ENCODE results near the gene SGK2. TPM values are rescaled to one million over a fixed set of nuclear protein-coding genes. Genes with fewer than 3 reads are reported as not detected.
"Not testable (repeated sequence)": the region's sequence is repeated elsewhere in the genome, so short reads cannot be mapped to it uniquely, and the experiment has no call there.

The SGK2 gene
- total RNA-seq, 1 donor from 2014 or later, result not detected

DNA sequence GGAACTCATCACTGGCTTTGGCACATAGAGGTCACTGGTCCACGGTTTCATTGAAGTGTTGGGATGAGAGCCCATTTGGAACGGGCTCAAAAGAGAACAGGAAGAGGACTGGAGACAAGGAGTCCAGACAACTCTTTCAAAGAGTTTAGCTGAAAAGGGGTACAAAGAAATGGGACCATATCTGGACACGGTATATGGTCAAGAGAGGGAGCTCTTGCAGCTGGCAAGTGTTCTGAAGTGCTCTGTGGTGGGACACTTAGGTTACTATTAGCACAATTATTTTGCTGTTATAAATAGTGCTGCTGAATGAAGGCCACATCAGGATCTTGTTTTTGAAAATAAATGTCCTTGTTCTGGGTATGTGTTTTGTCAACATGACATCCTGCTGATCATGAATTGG, 4.6 kb downstream of the SGK2 start:
- DNase-seq (ENCODE audit: low read depth in 2 of 2), result no peak

DNA sequence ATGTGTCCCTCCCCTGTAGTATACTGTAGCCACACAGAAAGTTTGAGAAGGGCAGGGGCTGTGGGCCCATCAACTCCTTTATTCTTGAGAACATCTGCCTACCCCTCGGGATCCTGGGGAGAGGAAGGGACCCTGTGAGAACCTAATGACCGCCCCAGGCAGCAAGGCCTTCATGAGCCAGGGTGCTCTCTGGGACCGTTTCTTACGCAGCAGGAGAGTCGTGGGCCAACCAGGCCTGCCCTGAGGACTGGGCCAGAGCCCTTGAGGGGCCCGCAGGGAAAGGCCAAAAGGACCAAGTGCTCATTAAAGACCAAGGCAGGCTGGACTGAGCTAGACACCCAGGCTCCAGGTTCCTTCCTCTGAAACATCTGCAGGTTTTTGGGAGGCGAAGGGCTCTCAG, 5.2 kb downstream of the SGK2 start:
- DNase-seq (ENCODE audit: low read depth in 2 of 2), result no peak

DNA sequence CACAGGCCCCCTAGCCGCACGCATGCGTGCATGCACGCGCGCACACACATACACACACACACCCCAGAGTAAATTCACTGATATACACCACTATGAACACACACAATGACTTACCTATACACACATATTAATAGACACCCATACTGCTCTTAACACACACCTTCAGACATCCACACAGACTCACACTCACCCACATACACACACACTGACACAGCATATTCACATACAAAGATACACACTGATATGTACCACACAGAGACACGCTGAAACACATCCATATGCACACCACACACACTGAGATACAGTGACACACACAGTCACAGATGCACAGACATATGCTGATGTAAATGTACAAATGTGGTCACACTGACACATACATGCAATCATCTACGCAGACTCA, 5.6 kb downstream of the SGK2 start:
- DNase-seq (ENCODE audit: low read depth in 2 of 2), result no peak

DNA sequence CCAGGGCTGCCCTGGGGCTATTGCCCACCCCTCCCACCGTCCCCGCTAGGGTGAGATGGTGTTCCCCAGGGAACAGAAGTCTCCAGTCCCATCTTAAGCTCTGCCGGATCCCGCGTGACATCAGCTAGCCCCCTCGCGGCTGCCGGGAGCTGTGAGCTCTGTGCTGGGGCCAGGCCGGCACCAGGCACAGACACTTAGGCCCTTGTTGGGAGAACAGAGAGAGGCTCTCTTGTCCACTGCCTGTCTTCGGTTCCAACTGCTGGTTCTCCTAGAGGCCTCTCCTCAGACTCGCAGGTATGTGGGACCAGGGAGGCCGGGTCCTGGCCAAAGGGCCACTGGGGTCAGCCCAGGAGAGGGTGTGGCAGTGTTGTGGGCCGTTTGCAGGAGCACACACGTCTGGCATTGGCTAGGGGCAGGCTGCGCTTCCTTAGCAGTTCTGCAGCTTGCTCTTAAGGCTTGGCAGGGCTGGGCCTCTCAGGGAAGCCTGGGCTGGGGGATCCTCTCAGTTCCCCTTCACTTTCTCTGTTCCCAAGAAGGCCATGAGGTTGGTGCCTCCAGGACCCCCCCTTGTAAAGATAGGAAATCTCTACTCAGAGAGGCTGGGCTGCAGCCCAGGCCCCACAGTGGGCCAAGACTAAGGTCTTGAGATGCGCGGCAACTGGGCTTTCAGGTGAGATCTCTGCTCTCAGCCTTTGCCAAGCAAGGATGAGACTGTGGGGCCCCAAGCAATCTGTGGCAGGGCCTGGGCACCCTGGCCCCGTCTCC, 6.3 kb downstream of the SGK2 start:
- DNase-seq (ENCODE audit: low read depth in 2 of 2), result no peak

DNA sequence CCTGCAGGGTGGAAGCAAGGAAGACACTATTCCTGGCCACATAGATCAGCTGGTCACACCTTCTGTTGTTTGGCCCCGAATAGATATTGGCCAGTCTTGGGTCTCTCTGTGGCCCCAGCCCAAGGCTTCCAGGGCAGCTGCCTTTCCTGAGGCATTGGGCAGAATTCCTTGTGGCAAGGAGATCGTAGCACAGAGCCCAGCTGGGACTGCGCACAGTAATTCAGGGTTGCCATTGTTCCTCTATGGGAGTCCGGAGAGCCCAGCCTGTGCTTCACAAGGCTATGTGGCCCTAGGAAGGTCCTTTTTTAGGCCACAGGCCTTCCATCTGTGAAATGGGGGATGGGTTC, 6.9 kb downstream of the SGK2 start:
- DNase-seq (ENCODE audit: low read depth in 2 of 2), result no peak

DNA sequence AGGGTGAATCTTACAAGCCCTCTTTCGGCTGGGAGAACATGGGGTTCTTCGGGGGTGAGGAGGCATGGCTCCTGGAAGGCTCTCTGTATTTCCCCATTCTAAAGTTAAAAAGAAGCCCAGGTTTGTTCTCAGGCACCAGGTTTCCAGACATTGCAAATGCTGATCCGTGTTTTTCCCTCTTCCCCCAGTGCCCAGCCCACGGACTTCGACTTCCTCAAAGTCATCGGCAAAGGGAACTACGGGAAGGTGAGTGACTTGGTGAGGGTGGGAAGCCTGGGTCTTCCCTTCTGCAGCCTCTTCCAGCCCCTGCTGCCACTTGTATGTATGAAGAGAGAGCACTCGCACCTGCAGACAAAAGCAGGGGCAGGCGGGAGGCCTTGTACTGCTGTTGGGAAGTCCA, 8.7 kb downstream of the SGK2 start:
- no peak for DNase-seq (ENCODE audit: low read depth in 2 of 2)

DNA sequence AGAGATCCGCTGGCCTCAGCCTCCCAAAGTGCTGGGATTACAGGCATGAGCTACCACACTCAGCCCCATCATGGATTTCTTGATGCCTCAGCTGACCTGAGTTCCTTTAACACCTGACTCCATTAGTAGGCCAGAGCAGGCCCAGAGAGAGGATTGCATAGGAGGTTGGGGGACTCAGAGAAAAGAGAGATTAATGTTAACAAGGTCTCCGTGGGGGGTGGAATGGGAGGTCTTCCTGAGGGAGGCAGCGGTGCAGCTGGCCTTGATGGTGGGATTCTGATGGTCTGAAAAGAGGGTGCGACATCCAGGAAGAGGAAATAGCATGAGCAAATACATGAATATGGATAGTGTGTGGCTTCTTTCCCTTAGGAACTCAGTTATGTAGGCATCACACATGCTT, 9.9 kb downstream of the SGK2 start:
- DNase-seq (ENCODE audit: low read depth in 2 of 2), result no peak

DNA sequence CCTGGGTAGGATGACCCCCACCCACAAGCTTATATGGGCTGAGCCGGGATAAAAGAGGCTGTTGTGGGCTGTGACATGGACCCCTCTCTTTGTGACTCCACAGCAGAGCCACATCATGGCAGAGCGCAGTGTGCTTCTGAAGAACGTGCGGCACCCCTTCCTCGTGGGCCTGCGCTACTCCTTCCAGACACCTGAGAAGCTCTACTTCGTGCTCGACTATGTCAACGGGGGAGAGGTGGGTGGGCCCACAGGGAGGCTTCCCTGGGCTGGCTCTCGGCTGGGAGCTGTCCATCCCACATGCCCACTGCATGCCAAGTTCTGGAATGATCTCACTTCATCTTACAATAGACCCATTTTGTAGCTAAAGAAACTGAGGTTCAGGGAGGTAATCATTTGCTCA, 10.5 kb downstream of the SGK2 start:
- DNase-seq (ENCODE audit: low read depth in 2 of 2), result no peak

DNA sequence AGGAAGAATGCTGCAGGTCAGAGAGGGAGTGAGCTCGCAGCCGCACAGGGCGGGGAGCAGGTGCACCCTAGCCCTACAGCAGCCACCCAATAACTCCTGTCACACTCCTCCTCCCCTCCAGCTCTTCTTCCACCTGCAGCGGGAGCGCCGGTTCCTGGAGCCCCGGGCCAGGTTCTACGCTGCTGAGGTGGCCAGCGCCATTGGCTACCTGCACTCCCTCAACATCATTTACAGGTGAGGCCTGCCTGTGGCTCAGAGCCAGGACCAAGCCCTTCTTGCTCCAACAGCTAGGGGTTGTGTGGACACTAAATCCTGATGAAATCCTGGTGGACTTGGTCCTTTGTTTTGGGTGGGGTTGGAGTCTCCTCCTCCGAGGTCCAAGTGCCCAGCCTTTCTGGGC, 11.7 kb downstream of the SGK2 start:
- no peak for DNase-seq (ENCODE audit: low read depth in 2 of 2)

DNA sequence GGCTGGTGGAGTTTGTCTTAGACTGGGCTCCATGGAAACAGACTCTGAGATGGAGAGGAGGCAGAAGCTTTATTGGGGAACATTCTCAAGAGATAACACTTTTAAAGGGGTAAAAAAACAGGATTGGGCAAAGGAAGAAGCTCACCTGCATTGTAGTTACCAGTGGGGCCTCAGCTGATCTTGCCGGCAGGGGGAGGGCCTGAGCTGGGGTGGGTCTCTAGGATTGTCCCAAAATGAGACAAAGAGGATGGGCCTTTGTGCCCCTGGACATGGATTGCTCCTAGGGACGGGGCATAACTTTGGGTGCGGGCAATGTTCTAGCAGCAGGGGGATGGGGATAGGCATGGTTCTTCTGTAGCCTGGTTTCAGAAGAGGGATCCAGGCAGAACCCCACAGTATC, 12.5 kb downstream of the SGK2 start:
- DNase-seq (ENCODE audit: low read depth in 2 of 2), result no peak

DNA sequence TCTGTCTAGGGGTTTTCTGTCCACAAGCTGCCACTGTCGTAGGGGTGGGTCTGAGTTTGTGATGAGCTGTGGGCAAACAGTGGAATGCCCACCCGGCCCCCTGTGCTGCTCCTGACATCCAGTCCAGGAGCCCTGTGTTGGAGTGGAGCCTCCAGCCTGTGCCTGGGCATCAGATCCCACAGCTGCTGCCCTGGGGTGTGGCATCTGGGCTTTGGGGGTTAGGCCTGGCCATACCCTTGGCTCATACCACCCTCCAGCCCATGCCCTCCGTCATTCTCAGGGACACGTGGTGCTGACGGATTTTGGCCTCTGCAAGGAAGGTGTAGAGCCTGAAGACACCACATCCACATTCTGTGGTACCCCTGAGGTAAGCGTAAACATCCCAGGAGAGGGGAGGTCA, 12.9 kb downstream of the SGK2 start:
- no peak for DNase-seq (ENCODE audit: low read depth in 2 of 2)

DNA sequence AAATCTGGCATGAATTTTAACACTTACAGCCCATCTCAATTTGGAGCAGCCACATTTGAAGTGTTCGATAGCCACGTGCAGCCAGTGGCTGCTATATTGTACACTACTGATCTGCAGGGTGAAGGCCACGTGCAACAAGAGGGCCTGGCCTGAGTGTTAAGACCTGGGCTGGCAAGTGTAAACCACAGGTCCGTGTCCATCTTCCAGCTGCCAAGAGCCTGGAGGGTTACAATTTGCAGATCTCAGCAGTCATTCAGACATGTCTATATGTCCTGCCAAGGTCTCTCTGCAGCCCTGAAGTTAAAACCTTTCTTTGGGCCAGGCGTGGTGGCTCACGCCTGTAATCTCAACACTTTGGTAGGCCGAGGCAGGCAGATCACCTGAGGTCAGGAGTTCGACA, 14.1 kb downstream of the SGK2 start:
- no peak for DNase-seq (ENCODE audit: low read depth in 2 of 2)

DNA sequence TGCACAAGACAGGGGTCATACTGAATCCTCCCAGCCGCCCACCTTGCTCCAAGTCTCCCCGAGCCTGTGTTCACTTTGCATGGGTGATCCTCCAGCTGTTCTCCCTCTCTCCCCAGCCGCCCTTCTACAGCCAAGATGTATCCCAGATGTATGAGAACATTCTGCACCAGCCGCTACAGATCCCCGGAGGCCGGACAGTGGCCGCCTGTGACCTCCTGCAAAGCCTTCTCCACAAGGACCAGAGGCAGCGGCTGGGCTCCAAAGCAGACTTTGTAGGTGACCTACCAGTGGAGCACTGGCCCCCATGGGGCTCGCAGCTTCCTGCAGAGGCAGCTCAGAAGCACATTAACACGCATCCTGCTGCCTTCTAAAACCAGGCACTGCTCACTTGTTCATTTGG, 17.3 kb downstream of the SGK2 start:
- no peak for DNase-seq (ENCODE audit: low read depth in 2 of 2)

DNA sequence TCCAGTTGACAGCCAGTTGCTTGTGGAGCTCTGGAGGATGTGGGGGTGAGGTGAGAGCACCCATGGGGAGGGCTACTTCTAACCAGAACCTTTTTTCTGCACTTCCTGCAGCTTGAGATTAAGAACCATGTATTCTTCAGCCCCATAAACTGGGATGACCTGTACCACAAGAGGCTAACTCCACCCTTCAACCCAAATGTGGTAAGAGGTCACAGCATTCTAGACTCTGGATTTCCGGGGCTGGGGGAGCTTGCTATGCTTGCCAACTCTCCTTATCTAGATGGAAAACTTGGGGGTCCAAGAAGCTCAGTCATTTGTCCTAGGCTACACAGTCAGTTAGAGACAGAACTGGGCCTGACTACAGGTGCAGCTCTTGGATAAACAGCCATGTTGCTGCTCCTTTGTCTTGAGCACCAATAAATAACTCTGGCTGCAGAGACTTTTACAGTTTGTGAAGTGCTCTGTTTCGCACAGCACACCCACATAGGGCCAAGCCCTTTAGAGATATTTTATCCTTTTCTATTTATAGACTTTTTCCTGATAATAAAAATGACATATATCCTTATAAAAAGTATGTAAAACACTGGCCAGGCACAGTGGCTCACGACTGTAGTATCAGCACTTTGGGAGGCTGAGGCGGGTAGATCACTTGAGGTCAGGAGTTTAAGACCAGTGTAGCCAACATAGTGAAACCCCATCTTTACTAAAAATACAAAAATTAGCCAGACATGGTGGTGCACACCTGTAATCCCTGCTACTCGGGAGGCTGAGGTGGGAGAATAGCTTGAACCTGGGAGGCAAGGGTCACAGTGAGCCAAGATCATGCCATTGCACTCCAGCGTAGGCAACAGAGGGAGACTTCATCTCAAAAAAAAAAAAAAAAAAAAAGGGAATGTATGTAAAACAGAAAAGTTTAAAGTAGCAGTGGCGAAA, 21.3 kb downstream of the SGK2 start:
- DNase-seq (ENCODE audit: low read depth in 2 of 2), result no peak

DNA sequence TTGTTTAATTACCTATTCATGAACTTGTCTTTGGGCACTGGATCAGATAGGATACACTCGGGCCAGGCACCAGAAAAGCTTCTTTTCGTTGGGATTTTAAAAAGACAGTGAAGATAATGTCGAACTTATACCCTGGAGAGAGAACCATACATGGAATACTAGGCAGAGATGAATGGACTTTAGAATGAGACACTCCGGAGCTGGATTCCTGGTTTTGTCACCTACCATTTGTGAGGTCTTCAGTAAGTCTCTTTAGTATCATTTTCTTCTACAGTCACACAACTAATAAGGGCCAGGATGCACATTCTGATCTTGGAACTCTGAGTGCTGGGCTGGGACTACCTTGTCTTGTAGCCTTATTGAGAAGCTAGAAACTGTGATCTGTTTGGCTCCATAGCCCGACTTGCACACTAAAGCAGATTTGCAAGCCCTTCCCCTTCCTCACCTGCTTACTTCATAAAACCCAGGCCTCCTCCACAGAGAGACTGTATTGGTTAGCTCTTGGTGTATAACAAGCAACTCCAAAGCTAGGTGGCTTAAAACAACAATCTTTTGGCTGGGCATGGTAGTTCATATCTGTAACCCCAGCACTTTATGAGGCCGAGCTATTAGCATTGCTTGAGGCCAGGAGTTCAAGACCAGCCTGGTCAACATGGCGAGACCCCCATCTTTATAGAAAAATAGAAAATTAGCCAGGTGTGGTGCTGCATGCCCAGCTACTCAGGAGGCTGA, 24.5 kb downstream of the SGK2 start:
- DNase-seq (ENCODE audit: low read depth in 2 of 2), result no peak

DNA sequence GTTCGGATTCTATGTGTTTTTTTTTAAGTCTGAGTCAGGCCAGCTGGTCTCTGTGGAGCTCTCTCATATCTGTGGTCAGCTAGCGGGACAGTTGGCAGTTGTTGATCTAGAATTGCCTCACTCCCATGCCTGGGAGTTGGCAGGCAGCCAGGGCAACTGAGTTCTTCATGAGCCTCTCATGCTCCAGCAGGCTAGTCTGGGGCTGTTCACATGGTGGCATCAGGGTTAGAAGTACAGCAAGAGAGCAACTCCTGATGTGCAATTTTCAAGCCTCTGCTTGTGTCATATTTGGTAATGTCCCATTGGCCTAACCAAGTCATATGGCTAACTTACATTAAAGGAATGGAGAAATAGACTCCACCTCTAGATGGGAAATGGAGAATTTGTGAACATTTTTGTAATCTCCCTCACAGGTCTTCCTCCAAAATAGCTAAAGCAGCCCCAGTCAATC, 25.2 kb downstream of the SGK2 start:
- peak; percentile 40 to 67 for DNase-seq (ENCODE audit: low read depth in 2 of 2)

DNA sequence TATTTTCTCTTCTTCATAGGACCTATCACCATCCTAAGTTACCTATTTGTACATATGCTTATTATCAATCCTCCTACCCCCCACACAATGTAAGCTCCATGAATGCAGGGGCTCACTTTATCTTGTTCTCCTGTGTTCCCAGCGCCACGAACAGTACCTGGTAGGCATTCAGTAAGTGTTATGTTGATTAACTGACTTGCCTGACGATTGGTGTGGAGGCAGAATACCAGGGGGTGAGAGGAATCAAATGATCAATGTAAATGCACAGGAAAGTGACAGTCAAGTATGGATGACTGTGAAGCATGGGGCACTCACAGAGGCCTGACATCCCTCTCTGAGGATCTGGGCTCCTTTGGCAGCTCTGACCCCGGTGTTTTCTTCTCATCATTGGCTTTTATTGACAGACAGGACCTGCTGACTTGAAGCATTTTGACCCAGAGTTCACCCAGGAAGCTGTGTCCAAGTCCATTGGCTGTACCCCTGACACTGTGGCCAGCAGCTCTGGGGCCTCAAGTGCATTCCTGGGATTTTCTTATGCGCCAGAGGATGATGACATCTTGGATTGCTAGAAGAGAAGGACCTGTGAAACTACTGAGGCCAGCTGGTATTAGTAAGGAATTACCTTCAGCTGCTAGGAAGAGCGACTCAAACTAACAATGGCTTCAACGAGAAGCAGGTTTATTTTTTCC, 25.8 kb downstream of the SGK2 start:
- DNase-seq (ENCODE audit: low read depth in 2 of 2), result no peak

DNA sequence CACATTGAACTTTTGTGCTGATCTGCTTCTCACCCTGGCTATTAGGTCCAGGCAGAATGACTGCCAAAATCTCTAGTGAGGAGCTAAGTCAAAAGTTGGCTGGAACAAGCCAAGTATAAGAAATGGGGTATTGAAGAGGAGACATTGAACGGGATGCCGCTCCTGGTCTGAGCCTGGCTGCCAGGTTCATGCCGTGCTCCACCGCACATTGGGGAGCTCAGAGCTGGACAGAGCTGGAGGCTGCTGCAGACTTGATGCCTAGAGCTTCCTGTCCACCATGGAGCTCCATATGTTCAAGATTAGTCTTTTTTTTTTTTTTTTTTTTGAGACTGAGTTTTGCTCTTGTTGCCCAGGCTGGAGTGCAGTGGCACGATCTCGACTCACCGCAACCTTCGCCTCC, 27.8 kb downstream of the SGK2 start:
- DNase-seq (ENCODE audit: low read depth in 2 of 2), result no peak

DNA sequence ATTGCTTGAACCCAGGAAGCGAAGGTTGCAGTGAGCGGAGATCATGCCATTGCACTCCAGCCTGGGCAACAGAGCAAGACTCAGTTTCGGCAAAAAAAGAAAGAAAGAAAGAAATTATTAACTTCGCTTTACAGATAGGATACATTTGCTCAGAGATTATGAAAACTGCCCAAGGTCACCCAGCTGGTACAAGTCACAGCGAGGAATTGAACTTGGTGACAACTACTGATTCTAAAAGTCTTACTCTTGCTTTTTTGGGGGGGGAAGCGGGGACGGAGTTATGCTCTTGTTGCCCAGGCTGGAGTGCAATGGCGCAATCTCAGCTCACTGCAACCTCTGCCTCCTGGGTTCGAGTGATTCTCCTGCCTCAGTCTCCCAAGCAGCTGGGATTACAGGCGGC, 29.7 kb downstream of the SGK2 start:
- not testable (repeated sequence) for DNase-seq (ENCODE audit: low read depth in 2 of 2)

DNA sequence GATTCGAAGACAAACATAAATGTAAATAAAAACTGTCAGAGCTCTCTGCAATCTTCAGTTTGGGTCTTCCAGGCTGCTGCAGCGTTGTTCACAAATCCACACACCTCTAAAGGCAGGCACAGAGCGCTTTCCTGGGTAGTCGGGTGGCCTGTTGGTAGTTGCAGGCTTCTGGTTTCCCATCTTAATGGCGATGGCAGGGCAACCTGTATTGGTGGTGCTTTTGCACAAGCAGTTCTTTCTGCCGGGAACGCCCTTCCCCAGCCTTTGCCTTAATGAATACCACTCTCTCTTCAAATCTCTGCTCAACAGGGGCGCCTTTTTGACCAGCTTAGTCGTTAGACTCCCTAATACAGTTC, 31.2 kb downstream of the SGK2 start:
- peak in 1 of 2 donors; percentile 3 for DNase-seq (ENCODE audit: low read depth in 2 of 2)

DNA sequence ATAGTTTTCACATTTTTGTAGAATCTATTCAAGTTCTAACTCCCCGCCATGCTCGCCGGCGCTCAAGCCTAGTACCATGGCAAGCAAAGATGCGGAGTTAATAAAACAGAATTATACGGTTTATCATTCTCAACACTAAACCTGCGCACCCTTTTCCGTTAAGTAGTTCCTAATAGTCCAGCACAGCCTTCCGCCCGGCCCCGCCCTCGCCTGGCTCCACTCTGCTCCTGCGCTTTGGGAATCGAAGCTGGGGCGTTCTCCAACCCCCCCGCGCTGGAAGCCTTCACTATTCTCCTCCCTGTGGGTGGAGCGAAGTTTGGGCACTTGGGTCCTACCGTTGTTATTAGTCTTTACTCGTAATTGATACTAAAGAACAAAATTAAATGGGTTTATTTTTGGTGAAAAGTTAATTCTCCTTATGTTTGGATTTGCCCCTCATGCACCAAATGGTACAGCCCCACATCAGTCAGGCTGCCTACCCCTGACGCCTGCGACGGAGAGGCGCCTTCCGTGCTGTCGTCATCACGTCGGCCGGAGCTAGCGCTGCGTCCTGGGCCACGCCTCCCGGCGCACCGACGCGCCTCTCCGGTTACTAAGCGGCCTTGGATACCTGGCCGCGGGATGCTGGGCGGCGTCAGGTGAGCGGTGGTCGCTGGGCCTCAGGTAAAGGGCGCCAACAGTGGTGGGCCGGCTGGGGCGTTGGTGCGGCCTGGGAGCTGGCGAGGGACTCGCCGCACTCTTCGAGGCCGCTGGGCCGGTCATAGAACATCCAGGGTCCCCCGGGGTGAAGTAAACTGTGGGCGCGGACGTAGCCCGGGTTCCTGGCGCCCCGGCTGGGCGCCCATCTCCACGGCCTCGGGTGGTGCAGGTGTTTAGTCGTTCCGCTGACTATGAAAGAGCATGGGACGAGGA, 31.8 kb downstream of the SGK2 start, which contains the start of gene IFT52:
Gene IFT52, plus strand, starts transcription at position 546 of the 912 bp plus-strand sequence. CDS start 3,762 bp downstream, outside the sequence.
- peak; percentile 94 to 96 for DNase-seq (ENCODE audit: low read depth in 2 of 2)
